Stimulated activated CD8-positive, alpha-beta memory T cell treated with anti-CD3 and anti-CD28 coated beads, Interleukin-15, amount 100 ng/mL, for 24 hours (primary cell): ENCODE data around the gene CDON.
"Not testable (repeated sequence)": the region's sequence is repeated elsewhere in the genome, so short reads cannot be mapped to it uniquely, and the experiment has no call there.

Experiments
- DNase-seq: peaks from one replicate; pipeline ENCODE4 v3.0.0-alpha.2; 2020; ENCODE audit warnings: low read depth

Gene CDON

DNA sequence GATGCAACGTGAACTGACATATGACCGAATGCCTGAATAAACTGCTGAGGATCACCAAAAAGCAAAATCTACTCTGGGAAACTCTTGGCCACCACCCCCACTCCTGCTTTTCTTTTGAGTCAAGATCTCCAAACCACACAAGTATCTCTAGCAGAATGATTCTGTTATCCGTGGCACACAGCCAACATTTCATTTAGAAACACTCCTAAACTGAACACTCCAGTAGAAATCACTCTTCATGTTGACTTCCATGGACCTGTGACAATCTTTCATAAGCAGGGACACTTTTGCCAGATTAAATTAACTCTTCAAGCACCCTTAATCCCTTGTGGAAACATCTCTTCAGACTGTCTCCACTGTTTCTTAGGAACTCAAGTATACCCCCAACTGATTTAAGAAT lies 72.4 kb downstream of the CDON start:
- DNase-seq, result no peak

DNA sequence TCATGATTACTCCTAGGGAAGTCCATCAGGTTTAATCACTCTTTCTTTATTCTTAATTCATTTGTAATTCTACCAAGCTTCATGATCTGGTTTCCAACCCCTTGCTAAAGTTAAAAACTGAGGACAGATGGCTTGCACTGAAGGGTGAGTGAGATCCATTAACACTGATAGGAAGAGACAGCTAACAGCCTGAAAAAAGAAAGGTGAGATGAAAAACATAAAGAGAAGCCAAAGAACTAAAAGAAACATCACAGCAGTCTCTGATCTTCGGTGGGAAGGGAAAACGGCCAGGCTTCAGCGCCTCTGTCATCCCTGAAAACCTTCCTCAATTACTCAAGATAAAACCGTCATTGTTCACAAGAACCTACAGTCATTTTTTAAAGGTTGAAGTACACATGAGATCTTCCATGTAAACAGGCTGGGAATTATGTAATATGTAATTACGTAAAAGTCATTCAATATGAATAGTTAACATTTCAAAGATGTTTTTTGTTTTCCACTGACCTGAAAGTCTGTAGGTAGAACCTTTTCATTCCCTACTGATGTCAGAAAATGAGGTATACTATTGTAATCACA lies 75.5 kb downstream of the CDON start:
- DNase-seq, result no peak

- DNase-seq, result not testable (repeated sequence)
These were observed 76.7 kb downstream of the CDON start for GRCh38 chr11:125985956-125986355.

GRCh38 chr11:125982348-125982730 lies 80.3 kb downstream of the CDON start:
- DNase-seq, result no peak

DNA sequence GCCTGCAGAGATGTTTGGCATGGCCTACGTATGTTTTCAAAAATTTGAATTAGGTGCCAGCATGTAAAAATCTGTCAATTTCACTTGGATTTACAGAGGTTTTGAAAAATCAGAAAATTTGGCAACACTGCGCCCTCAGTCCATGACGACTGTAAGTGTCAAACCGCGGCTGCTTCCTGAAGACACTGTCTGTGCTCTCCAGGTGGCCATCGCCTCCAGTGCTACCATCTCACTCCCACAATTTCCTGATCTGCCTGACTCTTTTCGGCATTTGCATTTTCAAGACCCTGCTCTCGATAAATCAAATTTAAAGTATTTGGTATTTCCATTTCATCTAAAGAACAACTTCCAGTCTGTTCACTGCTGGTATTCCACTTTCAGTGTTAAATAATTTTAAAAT lies 82.2 kb downstream of the CDON start:
- no peak for DNase-seq

GRCh38 chr11:125979511-125979910 lies 83.2 kb downstream of the CDON start:
- no peak for DNase-seq

- no peak for DNase-seq
These were observed 83.8 kb downstream of the CDON start for GRCh38 chr11:125978778-125979407.

DNA sequence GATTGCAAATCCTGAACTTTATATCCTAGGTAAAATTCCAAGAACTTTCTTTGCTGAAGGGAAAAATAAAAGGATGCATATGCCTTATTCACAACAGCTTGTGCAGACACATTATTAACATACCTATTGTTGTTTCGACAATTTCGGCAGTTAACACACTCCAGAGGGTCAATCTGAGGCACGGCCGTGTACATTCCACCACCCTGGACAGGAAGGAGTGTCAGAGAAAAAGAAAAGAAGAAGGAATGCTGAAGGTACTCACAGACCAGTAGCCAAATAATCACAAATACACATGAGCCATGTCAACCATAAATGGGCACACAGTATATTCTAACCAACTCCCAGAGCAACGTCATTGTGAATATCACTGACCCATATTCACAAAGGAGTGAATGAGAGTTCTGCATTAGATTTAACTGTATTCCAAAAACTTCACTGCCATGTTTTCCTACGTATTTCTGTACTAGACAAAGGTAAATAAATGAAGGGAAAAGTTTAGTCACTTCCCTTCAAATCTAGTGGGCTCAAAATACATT lies 84.4 kb downstream of the CDON start:
- DNase-seq, result no peak

GRCh38 chr11:125977333-125977732 lies 85.3 kb downstream of the CDON start:
- DNase-seq, result no peak

DNA sequence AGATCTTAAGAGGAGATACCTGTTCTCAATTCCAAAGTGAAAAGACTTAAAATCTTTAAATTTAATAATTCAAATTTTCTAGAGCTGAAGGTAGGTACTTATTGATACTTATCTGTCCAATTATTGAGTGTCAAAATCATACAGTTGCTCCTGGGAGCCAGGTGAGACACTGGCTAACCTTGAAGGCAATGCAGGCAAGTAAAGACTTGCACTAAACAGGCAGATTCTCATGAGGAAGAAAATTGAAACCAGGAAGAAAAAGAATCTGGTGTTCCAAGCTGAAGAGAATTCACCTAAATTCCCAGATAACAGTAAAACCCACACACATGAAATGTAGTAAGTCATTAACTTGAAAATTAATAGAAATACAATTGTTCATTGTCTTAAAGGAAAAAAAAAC lies 86.5 kb downstream of the CDON start:
- DNase-seq, result no peak

- no peak for DNase-seq
These were observed 87.0 kb downstream of the CDON start for GRCh38 chr11:125975634-125976033.

GRCh38 chr11:125974284-125974683 lies 88.4 kb downstream of the CDON start:
- no peak for DNase-seq

DNA sequence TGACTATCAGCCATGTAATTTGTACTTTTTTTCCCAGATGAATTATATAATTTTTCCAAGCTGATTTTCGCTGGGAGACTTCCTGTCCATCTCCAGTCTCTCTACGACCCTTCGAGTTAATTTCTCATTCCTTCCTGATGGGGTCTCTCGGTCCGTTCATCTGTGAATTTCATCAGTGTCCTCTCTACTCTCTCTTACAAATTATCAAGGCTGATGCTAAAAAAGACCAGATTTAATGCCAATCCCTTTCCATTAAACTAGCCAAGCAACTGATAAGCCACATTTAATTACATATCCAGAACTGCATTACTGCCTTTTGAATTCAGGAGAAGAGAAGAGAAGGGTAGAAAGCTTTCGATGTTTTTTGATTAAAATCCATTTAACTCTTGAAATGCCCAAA lies 91.0 kb downstream of the CDON start:
- DNase-seq, result no peak

- DNase-seq, result no peak
These were observed 94.3 kb downstream of the CDON start for GRCh38 chr11:125968354-125968753.

- no peak for DNase-seq
These were observed 95.2 kb downstream of the CDON start for GRCh38 chr11:125967515-125967914.

DNA sequence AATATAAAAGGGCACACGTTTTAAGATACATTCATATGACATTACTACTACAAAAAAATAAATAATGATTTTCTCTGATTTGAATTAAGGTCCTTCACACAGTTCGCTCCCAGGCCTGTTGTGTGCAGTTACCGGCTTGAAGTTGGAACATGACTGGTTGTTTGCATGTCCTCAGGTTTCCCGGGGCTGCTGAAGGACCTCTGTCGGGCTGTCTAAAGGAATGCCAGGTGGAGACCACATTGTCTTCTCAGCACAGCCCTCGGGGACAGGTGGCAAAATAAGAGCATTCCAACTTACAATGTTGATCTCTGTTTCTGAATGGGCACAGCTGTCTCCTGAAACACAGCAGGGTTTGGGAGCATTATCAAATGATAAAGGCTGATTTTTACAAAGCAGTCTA lies 101.9 kb downstream of the CDON start:
- no peak for DNase-seq

DNA sequence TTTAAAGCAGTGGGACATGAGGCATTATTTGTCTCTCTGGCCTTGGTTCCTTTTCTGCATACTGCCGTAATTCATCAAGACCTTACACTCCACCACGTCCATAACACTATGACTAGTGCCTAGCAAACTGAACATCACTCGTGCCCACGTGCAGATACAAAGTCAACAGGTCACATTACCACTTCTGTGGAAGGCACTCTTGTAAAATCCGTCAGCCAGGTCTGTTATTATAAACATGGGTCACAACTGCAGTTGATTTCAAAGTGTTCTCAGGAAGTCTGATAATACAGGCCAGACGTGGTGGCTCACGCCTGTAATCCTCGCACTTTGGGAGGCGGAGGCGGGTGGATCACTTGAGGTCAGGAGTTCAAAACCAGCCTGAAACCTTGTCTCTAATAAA lies 102.7 kb downstream of the CDON start:
- no peak for DNase-seq

GRCh38 chr11:125959511-125959910 lies 103.2 kb downstream of the CDON start:
- DNase-seq, result no peak

DNA sequence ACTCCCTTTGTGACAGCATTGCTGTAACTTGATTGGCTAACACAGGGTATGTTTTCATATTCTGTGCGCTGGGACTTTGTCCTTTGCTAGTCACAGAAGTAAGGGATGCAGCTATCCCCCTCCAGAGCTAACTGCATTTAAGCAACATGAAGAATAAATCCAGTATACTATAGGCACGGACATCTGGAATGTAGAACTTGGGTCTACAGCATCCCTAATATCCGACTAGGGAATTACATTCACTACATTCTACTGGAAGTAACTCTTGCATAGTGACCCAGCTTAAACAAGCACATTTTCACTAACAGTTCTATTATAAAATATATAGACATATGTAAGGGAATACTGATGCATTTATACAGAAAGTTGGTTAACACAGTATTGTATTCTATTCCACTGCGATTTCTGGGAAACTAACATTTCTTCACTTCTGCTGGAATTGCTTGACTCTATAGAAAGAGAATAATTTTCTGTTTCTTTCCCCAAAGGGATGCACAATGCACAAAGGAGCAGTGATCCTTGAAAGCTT lies 103.7 kb downstream of the CDON start:
- no peak for DNase-seq

GRCh38 chr11:125957618-125958332 lies 104.9 kb downstream of the CDON start:
- no peak for DNase-seq

DNA sequence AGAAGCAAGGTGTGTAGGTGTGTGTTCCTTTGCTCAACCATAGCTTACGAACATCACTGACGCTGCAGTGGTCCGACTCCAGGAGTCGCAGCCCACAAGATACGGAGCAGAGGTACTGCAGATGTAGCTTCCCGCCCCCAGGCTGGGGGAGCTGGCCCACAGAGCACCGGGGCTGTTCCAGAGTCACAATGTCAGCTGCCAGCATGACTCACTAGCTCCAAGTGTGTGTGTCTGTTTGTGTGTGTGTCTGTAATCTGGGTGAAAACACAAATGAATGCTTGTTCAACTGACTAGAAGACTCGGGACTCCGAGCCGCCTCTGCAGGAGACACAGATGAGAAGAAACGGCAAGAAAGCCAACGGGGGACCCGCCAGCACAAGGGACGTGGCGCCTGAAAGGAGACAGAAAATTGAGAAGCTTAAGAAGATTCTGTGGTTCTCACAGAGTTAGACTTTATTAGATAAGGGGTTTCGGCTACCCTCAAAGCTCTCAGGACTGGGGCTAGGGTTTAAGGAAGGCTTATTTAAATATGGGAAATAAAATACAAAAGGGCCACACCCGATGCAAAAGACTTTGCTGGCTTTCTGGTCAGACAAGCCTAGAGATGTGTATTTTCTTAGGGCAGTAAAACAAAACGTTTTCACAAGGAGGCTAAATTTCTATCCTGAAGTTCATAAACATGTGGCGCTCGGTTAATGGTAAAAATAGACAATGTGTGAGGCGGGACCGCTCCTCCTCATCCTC lies 106.1 kb downstream of the CDON start:
- no peak for DNase-seq

- DNase-seq, result no peak
These were observed 106.8 kb downstream of the CDON start for GRCh38 chr11:125955856-125956255.
